GM12801 (cell line): Measurements from ENCODE around the gene PSMD10.

Experiments
- TF ChIP-seq, protein P1 (sequence below): IDR thresholded peaks from one replicate; pipeline ENCODE4 v1.5.1; 2011; ENCODE audit warnings: control low read depth; ENCODE audit not compliant: insufficient read length; ENCODE audit errors: extremely low read depth

Gene PSMD10

DNA sequence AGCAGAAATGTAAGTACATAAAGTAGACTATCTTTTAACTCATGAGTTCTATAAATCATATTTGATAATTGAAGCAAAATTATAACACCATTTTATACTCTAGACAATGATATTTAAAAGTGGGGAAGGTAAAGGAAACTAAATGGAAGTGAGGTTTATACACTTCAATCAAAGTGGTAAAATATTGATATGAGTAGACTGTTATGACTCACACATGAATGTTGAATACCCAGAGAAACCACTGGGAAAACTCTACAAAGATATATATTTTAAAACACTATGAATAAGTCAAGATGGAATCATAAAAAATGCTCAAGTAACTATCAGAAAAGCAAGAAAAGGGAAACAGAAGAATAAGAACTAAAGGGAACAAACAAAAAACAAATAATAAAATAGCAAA is 38.1 kb downstream of the PSMD10 start:
- TF ChIP-seq, protein P1, sequence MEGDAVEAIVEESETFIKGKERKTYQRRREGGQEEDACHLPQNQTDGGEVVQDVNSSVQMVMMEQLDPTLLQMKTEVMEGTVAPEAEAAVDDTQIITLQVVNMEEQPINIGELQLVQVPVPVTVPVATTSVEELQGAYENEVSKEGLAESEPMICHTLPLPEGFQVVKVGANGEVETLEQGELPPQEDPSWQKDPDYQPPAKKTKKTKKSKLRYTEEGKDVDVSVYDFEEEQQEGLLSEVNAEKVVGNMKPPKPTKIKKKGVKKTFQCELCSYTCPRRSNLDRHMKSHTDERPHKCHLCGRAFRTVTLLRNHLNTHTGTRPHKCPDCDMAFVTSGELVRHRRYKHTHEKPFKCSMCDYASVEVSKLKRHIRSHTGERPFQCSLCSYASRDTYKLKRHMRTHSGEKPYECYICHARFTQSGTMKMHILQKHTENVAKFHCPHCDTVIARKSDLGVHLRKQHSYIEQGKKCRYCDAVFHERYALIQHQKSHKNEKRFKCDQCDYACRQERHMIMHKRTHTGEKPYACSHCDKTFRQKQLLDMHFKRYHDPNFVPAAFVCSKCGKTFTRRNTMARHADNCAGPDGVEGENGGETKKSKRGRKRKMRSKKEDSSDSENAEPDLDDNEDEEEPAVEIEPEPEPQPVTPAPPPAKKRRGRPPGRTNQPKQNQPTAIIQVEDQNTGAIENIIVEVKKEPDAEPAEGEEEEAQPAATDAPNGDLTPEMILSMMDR, result no peak

DNA sequence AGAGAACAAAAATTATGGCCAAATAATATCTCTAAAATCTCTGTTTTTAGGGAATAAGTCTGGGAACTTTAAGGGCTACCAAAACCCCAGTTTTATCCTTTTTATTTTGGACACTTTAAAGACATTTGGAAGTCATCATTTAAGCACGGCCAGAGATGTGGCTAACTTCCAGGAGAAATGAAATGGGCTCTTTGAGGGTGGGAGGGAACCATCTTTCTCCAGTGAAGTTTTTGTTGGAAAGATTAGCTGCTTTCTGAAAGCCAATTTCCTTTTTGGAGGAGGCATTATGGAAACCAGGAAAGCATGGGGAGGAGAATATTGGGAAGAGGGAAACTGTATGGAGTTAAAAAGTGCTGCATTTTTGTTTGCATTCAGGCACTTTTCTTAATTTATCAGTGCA is 41.7 kb downstream of the PSMD10 start:
- TF ChIP-seq, protein P1, result no peak

DNA sequence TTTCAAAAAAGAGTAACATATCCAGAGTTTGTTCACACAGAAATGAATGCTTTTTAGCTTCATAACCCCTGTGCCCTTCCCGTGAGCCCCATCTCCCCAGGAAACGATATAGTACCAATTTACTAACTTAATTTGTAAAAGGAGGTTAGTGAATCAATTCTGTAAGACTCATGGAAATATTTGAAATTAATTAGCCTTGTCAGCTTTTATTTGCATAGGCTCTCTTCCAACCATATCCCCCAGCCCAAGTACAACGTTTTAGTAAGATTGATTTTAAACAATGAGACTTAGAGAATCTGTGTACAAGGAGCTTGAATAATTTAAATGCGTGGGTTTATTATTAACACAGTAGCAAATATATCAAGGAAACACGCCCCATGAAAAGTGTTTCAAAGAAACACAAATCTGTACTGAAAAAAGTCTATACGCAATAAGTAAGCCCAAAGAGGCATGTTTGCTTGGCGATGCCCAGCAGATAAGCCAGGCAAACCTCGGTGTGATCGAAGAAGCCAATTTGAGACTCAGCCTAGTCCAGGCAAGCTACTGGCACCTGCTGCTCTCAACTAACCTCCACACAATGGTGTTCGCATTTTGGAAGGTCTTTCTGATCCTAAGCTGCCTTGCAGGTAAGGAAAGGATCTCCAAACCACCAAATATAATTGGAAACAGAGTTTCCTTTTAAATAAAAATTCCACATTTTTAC is 46.6 kb downstream of the PSMD10 start, which contains the start of gene VSIG1:
VSIG1 (plus strand) TSS at position 512 of the 703 bp plus-strand sequence; CDS start at position 578, 66 bp downstream.
- TF ChIP-seq, protein P1, result no peak

DNA sequence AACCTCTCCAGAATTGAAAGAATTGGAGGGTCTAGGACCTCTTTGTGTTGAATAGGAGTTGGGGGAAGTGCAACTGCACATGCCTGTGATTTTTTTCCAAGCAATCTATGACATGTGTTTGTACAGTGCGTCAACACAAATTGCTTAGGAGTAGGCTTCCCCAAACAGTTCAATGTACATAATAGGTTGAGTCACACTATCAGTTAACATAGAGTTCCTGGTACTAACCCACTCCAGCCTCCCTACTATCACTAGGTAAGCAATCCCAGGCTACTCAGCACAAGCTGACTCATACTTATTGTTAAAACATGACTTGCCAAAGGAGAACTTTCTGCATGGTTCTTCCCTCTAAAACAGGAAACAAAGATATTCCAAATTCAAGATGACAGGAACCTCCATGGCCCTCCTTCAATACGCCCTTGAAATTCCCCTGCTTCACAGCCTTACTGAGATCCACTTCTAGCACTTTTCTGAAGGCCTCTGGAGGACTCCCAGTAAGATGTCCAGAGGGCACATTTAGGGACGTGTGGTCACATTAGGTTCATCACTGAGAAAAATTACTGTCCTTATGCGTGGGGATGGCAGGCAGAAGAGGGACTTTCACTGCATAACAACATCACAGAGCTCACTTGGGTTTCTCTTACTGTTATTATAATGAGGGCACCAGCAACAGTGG is 54.9 kb downstream of the PSMD10 start:
- TF ChIP-seq, protein P1, result no peak

DNA sequence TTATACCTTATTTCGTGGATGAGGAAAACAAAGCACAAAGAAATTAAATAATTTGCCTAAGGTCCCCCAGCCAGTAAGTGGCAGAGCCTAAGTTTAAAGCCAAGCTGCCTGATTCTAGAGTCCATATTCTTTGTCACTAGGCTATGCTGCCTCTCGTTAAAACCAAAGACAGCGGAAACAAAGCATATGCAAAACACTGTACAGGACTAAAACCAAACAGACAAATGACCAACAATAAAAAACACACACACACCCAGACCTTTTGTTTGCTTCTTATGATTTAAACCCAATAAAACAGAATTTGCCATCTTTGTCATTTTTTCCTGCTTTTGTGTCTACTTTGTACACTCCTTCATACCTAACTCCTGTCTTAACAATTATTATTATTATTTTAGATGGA is 56.6 kb downstream of the PSMD10 start:
- TF ChIP-seq, protein P1, result no peak
